SU-DHL-6 (cell line): ENCODE results near the gene ZSWIM8.
"Not testable (repeated sequence)": the region's sequence is repeated elsewhere in the genome, so short reads cannot be mapped to it uniquely, and the experiment has no call there.

ENCODE experiments used
- H2AFZ ChIP-seq: fragments of 200-600 bp; sonication (generic); 2 replicates; pipeline ENCODE4 v1.6.1; 2014; ENCODE audit warnings: low read depth, mild to moderate bottlenecking, moderate library complexity, mixed read lengths, antibody characterized with exemption, low read length; ENCODE audit not compliant: severe bottlenecking
- H3F3A ChIP-seq: fragments of 200-600 bp; shearing (Covaris generic); 2 replicates; pipeline ENCODE4 v1.6.0; 2016; ENCODE audit warnings: antibody characterized with exemption, mild to moderate bottlenecking; ENCODE audit not compliant: insufficient read depth
- H3K27ac ChIP-seq: fragments of 200-600 bp; sonication (generic); 2 replicates; pipeline ENCODE4 v1.5.1; 2016; ENCODE audit warnings: low read depth, mild to moderate bottlenecking, low read length, moderate library complexity, mixed read lengths
- H3K27me3 ChIP-seq: fragments of 200-600 bp; sonication (generic), shearing (Covaris generic); 2 replicates; pipeline ENCODE4 v1.6.0; 2014; ENCODE audit warnings: mild to moderate bottlenecking, low read length
- H3K36me3 ChIP-seq: fragments of 200-600 bp; sonication (generic); 2 replicates; pipeline ENCODE4 v1.6.1; 2014; ENCODE audit warnings: mild to moderate bottlenecking, low read length, mixed read lengths
- H3K4me2 ChIP-seq: fragments of 300-600, 200-600 bp; shearing (Covaris generic), sonication (generic); 2 replicates; pipeline ENCODE4 v1.6.0; 2014; ENCODE audit warnings: low read length, low read depth, mild to moderate bottlenecking; ENCODE audit not compliant: poor library complexity, severe bottlenecking
- H3K4me3 ChIP-seq: fragments of 200-600 bp; sonication (generic); 2 replicates; pipeline ENCODE4 v1.5.1; 2014; ENCODE audit warnings: antibody characterized with exemption, low read length, mild to moderate bottlenecking, mixed read lengths; ENCODE audit not compliant: insufficient read depth, poor library complexity, severe bottlenecking
- H3K79me2 ChIP-seq: fragments of 200-600 bp; sonication (generic); 2 replicates; pipeline ENCODE4 v1.6.1; 2014; ENCODE audit warnings: mild to moderate bottlenecking, low read length, moderate library complexity; ENCODE audit not compliant: insufficient read depth
- H3K9ac ChIP-seq: fragments of 200-600 bp; sonication (generic); 2 replicates; pipeline ENCODE4 v1.7.0; 2014; ENCODE audit warnings: mild to moderate bottlenecking, low read length
- H3K9me2 ChIP-seq: fragments of 200-600 bp; sonication (generic); replicated peaks from 2 replicates; pipeline ENCODE4 v1.6.1; 2014; ENCODE audit warnings: low read length; ENCODE audit not compliant: insufficient read depth
- H3K9me3 ChIP-seq: fragments of 200-600 bp; sonication (generic); 2 replicates; pipeline ENCODE4 v1.6.1; 2014; ENCODE audit warnings: low read length, mixed read lengths; ENCODE audit not compliant: insufficient read depth
- H4K20me1 ChIP-seq: fragments of 200-600 bp; sonication (generic); 2 replicates; pipeline ENCODE4 v1.6.1; 2014; ENCODE audit warnings: low read depth, mild to moderate bottlenecking, antibody characterized with exemption, low read length, moderate library complexity, mixed read lengths
- CTCF ChIP-seq: fragments of 200-600 bp; sonication (generic); IDR thresholded peaks from one replicate; pipeline ENCODE4 v1.5.1; 2017; ENCODE audit warnings: antibody characterized with exemption, mild to moderate bottlenecking, low read length, moderate library complexity; ENCODE audit not compliant: insufficient read depth, poor library complexity, severe bottlenecking
- EZH2phosphoT487 ChIP-seq: fragments of 200-600 bp; sonication (generic), shearing (Covaris generic); conservative IDR thresholded peaks from 2 replicates; pipeline ENCODE4 v1.6.1; 2018; ENCODE audit warnings: mild to moderate bottlenecking, antibody characterized with exemption, low read length, moderate library complexity, mixed read lengths

The ZSWIM8 gene

GRCh38 chr10:73785211-73785720 is at the start of gene ZSWIM8:
Gene ZSWIM8 (plus strand): TSS chr10:73785606. CDS start chr10:73785879, 273 bp downstream.
- H3K4me2 ChIP-seq = peak within 1 kb of the TSS; percentile 60
- peak within 1 kb of the TSS; percentile 72 for H3K27ac ChIP-seq
- H3K27me3 ChIP-seq = no peaks in the 10 kb centered on the region
- peak within 1 kb of the TSS; percentile 87 for H3K9ac ChIP-seq
- no peaks in the 10 kb centered on the region for H3K9me2 ChIP-seq
- H3K9me3 ChIP-seq = no peaks in the 10 kb centered on the region
- H4K20me1 ChIP-seq = no peaks in the 10 kb centered on the region
- H3F3A ChIP-seq = peaks cover 19% of the 10 kb centered on the region
- peak within 1 kb of the TSS; percentile 90 for H3K4me3 ChIP-seq
- H3K36me3 ChIP-seq = no peaks in the 10 kb centered on the region
- H3K79me2 ChIP-seq = peaks cover 58% of the 10 kb centered on the region
- TF ChIP-seq CTCF (no peak), EZH2phosphoT487 (no peak)
- peak within 1 kb of the TSS; percentile 79 for H2AFZ ChIP-seq

GRCh38 chr10:73740501-73741254 is 44.7 kb upstream of the ZSWIM8 start:
- not testable (repeated sequence) for H3K36me3 ChIP-seq, H2AFZ ChIP-seq, H3K9me3 ChIP-seq, H4K20me1 ChIP-seq, H3K4me2 ChIP-seq, H3K4me3 ChIP-seq, H3K9me2 ChIP-seq, H3F3A ChIP-seq, H3K27me3 ChIP-seq, H3K27ac ChIP-seq, H3K9ac ChIP-seq
- peaks cover 35% of the 10 kb centered on the region for H3K79me2 ChIP-seq

- H3K9ac ChIP-seq = no peak overlapping the region
These were observed 43.0 kb upstream of the ZSWIM8 start for GRCh38 chr10:73742454-73742734.

More at GRCh38 chr10:73742454-73742734, 43.0 kb upstream of the ZSWIM8 start:
- no peaks in the 10 kb centered on the region for H3K36me3 ChIP-seq
- H3K27me3 ChIP-seq = no peaks in the 10 kb centered on the region
- H3F3A ChIP-seq = no peaks in the 10 kb centered on the region
- H4K20me1 ChIP-seq = no peaks in the 10 kb centered on the region; the same call in 1 of the 2 replicates
- H2AFZ ChIP-seq = no peak overlapping the region
- H3K27ac ChIP-seq = no peak overlapping the region
- H3K4me3 ChIP-seq = no peak overlapping the region
- no peaks in the 10 kb centered on the region for H3K9me3 ChIP-seq
- H3K4me2 ChIP-seq = peak overlapping the region; percentile 83
- H3K79me2 ChIP-seq = peaks cover 49% of the 10 kb centered on the region
- H3K9me2 ChIP-seq = no peaks in the 10 kb centered on the region
- no peak for TF ChIP-seq CTCF
